Stimulated activated naive B cell treated with anti-CD40 and anti-IgM and Interleukin-4, amounts not matched to agents 10 μg/mL and 1 μg/mL and 100 μg/mL, for 72 hours (primary cell): ENCODE measurements around the gene PAK6.

ENCODE experiments used
- ATAC-seq, 2 donors: fragments of 150-1000 bp; cut with Tn5 transposase; replicated peaks; 2 replicates each; pipeline ENCODE4 v1.10.0; 2021; ENCODE audit warnings: moderate library complexity in 1 of 2
- DNase-seq: peaks from one replicate; pipeline ENCODE4 v3.0.0; 2021
- H3K27ac Mint-ChIP-seq: one replicate; pipeline ENCODE4 v1.8.0; 2022; ENCODE audit warnings: mild to moderate bottlenecking, mixed read lengths
- H3K27me3 Mint-ChIP-seq, 2 donors: one replicate each; pipeline ENCODE4 v1.8.0; 2022; ENCODE audit warnings: mixed read lengths in 2 of 2
- H3K36me3 Mint-ChIP-seq, 2 donors: one replicate each; pipeline ENCODE4 v1.8.0; 2022; ENCODE audit warnings: mixed read lengths in 2 of 2, mild to moderate bottlenecking in 1 of 2
- H3K4me1 Mint-ChIP-seq, 2 donors: one replicate each; pipeline ENCODE4 v1.8.0; 2022; ENCODE audit warnings: mixed read lengths in 2 of 2, mild to moderate bottlenecking in 1 of 2
- H3K4me3 Mint-ChIP-seq, 2 donors: one replicate each; pipeline ENCODE4 v1.8.0; 2022; ENCODE audit warnings: mild to moderate bottlenecking in 2 of 2, mixed read lengths in 2 of 2, moderate library complexity in 1 of 2
- H3K9me3 Mint-ChIP-seq, 2 donors: one replicate each; pipeline ENCODE4 v1.8.0; 2022; ENCODE audit warnings: mixed read lengths in 2 of 2, mild to moderate bottlenecking in 1 of 2

The PAK6 gene

DNA sequence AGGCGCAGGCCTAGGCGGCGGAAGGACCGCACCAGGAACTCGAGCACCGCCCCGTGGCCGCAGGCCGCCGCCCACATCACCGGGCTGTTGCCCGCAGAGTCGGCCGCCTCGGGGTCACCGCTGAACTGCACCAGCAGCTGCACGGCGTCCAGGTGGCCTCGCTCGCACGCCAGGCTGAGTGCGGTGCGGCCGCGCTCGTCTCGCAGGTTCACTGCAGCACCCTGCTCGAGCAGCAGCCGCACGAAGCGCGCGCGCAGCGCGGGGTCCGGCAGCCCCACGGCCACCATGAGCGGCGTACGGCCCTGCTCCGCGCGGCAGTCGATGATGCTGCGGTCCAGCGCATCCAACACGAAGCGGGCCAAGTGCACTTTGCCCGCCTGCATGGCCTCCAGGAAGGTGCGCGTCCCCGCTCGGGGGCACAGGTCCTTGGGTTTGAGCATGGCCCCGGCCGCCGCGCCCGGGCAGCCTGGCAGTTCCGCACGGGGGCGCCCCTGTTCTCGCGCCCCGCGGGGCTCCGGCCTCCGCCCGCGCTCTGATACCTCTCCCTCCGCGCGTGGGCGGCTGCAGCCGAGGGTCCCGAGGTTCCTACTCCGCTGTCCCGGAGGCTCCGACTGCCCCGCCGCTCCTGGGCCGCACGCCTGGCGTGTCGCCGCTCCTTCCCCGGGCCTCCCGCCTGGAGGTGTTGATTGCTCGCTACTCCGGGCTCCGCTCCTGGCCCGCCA, 43.4 kb downstream of the PAK6 start:
- peaks cover 19 to 35% of the 10 kb centered on the region in 2 donors for H3K4me1 Mint-ChIP-seq
- H3K4me3 Mint-ChIP-seq: peak overlapping the region; percentile 79 to 83
- peaks cover 29 to 38% of the 10 kb centered on the region in 2 donors for H3K27me3 Mint-ChIP-seq
- H3K27ac Mint-ChIP-seq: no peak overlapping the region
- DNase-seq: peak; percentile 27
- ATAC-seq: peak; percentile 49 to 61
- peaks cover 0 to 2% of the 10 kb centered on the region in 2 donors for H3K36me3 Mint-ChIP-seq
- no peaks in the 10 kb centered on the region for H3K9me3 Mint-ChIP-seq

DNA sequence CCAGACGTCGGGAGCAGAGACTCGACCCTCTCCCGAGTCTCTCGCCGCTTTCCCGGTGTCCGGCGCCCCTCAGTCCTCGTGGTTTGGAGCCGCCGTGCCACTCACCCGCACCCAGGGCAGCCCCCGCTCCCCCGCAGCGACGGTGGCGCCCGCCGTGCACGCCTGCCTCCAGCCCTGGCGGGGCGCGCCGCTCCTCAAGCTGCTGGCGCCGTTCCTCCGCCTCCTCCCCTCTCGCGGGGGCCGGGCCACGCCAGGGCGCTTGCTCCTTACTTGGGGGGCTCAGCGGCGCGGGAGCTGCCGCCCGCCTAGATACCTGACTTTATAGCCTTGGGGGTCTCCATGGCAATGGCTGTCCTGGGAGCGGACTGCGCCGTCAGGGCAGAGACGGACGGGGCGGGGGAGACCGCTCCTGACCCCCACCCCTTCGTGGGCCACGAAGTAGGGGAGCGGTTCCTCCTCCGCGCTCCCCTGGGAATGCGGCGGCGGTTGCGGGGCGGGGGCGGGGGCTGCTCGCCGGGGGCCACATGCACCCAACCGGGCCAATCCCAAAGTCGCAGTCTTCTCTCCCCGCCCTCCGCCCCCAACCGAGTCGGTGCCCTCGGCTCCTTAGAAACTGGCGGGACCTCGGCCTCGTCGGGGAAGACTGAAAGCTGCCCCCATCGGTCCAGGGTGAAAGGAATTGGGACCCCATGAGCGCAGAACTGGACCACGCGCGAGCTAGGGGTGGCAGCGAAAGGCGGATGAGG, 44.2 kb downstream of the PAK6 start, which contains the start of gene ANKRD63:
Gene ANKRD63, minus strand, starts transcription at position 196 of the 746 bp plus-strand sequence. CDS start 478 bp downstream, outside the sequence.
- H3K4me3 Mint-ChIP-seq: peak within 1 kb of the TSS; percentile 79 to 83
- peak; percentile 29 for DNase-seq

GRCh38 chr15:40283615-40284300, 44.9 kb downstream of the PAK6 start:
- Mint-ChIP-seq H3K4me1 (peaks cover 13 to 31% of the 10 kb centered on the region in 2 donors), H3K27me3 (peaks cover 14 to 26% of the 10 kb centered on the region in 2 donors), H3K4me3 (peak overlapping the region in 1 of 2 donors; percentile 83), H3K27ac (no peak overlapping the region), H3K9me3 (no peaks in the 10 kb centered on the region), H3K36me3 (peaks cover 4 to 11% of the 10 kb centered on the region in 2 donors)
- DNase-seq: no peak
- no peak for ATAC-seq

More for the DNA sequence above, 44.2 kb downstream of the PAK6 start, which contains the start of gene ANKRD63:
- Mint-ChIP-seq H3K4me1 (peaks cover 14 to 31% of the 10 kb centered on the region in 2 donors), H3K36me3 (peaks cover 2 to 5% of the 10 kb centered on the region in 2 donors), H3K9me3 (no peaks in the 10 kb centered on the region), H3K27me3 (peaks cover 21 to 33% of the 10 kb centered on the region in 2 donors), H3K27ac (peak within 1 kb of the TSS; percentile 81)
- peak; percentile 62 to 67 for ATAC-seq

DNA sequence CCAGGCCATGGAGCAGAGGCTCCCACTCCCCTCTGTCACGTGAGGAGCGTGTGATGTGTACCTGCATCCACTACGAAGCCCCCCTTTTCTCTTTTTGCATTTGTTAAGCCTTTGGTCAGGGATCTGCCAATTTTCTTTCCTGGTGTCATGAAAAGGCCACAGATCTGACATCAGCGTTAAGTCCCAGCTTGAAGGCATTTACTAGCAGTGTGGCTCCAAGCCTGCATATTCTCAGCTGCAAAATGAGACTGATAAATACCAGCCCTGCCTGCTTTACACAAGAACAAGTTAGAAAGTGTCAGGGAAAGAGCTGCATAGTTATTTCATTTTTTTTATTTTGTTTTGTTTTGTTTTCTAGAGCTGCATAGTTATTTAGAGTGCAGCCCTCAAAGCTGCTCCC, 46.3 kb downstream of the PAK6 start:
- peaks cover 13 to 31% of the 10 kb centered on the region in 2 donors for H3K4me1 Mint-ChIP-seq
- H3K9me3 Mint-ChIP-seq: no peaks in the 10 kb centered on the region
- no peak overlapping the region for H3K4me3 Mint-ChIP-seq
- ATAC-seq: no peak
- peaks cover 8 to 23% of the 10 kb centered on the region in 2 donors for H3K36me3 Mint-ChIP-seq
- H3K27me3 Mint-ChIP-seq: peaks cover 11 to 14% of the 10 kb centered on the region in 2 donors
- H3K27ac Mint-ChIP-seq: no peak overlapping the region
- DNase-seq: no peak

- peak in 1 of 2 donors; percentile 8 for ATAC-seq
- peaks cover 13 to 31% of the 10 kb centered on the region in 2 donors for H3K4me1 Mint-ChIP-seq
- H3K4me3 Mint-ChIP-seq: no peak overlapping the region
- peaks cover 6 to 9% of the 10 kb centered on the region in 2 donors for H3K27me3 Mint-ChIP-seq
- no peak for DNase-seq
- peaks cover 8 to 25% of the 10 kb centered on the region in 2 donors for H3K36me3 Mint-ChIP-seq
- H3K27ac Mint-ChIP-seq: no peak overlapping the region
- no peaks in the 10 kb centered on the region for H3K9me3 Mint-ChIP-seq
Measured at GRCh38 chr15:40285554-40286011, 46.7 kb downstream of the PAK6 start.

DNA sequence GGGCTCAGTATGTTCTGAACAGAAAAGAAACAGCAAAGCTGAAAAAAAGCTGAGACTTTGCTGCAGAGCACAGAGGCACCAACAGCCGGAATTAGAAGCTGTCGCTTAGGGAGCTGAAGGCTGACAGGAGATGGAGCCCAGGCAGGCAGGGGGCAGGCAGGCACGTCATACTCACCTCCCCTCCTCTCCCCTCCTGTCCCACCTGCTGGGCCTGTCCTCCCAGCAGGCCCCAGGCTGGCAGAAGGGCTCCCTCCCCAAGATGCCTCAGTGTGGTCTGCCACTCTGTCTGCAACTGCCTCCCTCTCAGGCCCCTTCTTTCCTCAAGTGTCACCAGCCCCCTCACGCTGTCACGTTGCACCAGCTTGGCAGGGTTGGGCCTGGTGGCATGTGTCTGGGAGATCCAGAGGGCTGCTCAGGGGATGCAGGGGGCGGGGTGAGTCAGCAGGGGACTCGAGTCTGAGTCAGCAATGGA, 47.2 kb downstream of the PAK6 start:
- Mint-ChIP-seq H3K4me3 (no peak overlapping the region), H3K27me3 (peaks cover 2 to 4% of the 10 kb centered on the region in 2 donors), H3K36me3 (peaks cover 8 to 26% of the 10 kb centered on the region in 2 donors), H3K9me3 (no peaks in the 10 kb centered on the region), H3K27ac (peak overlapping the region; percentile 28), H3K4me1 (peaks cover 11 to 28% of the 10 kb centered on the region in 2 donors)
- DNase-seq: no peak
- no peak for ATAC-seq

DNA sequence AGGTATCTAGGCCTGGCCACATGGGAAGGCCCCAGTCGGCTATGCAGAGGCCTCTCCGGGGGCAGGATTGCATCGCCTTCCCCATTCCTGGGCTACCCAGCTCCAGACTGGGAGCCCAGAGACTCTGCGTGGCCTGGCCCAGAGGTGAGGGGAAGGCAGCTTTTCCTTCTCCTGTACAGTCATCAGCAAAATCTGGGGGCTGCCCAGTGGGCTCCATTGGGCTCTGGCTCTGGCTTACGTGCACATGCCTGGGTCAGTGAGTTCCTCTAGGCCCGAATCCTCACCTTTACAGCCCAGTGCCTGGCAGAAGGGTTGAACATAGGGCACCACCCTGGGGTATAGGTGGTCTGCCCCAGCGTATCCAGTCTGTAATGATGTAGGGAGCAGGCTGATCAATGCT, 47.9 kb downstream of the PAK6 start:
- no peaks in the 10 kb centered on the region for H3K9me3 Mint-ChIP-seq

DNA sequence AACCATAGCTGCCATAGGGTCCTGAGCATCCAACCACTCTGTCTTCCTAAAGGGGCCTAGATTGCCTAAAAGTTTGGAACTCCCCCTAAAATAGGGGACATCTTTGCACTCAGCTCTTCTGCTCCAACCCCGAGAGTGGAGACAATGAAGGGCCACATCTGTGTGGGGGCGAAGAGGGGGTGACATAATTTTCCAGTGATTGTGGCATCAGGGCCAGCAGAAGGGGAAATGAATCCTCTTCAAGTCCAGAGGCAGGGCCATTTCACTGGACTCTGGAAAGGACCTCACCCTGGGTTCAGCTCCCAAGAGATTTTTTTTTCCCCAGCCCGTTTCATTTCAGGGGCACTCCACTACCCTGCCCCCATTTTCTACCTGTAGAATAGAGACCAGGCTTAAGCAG, 48.6 kb downstream of the PAK6 start:
- ATAC-seq (no peak), DNase-seq (no peak)
- Mint-ChIP-seq H3K4me3 (no peak overlapping the region), H3K9me3 (no peaks in the 10 kb centered on the region), H3K27ac (no peak overlapping the region), H3K27me3 (no peaks in the 10 kb centered on the region), H3K36me3 (peaks cover 8 to 26% of the 10 kb centered on the region in 2 donors), H3K4me1 (peaks cover 11 to 25% of the 10 kb centered on the region in 2 donors)

More for the DNA sequence above, 47.9 kb downstream of the PAK6 start:
- no peak for ATAC-seq
- H3K4me1 Mint-ChIP-seq: peaks cover 11 to 25% of the 10 kb centered on the region in 2 donors
- DNase-seq: no peak
- no peaks in the 10 kb centered on the region for H3K27me3 Mint-ChIP-seq
- no peak overlapping the region for H3K4me3 Mint-ChIP-seq
- H3K27ac Mint-ChIP-seq: no peak overlapping the region
- peaks cover 8 to 26% of the 10 kb centered on the region in 2 donors for H3K36me3 Mint-ChIP-seq

DNA sequence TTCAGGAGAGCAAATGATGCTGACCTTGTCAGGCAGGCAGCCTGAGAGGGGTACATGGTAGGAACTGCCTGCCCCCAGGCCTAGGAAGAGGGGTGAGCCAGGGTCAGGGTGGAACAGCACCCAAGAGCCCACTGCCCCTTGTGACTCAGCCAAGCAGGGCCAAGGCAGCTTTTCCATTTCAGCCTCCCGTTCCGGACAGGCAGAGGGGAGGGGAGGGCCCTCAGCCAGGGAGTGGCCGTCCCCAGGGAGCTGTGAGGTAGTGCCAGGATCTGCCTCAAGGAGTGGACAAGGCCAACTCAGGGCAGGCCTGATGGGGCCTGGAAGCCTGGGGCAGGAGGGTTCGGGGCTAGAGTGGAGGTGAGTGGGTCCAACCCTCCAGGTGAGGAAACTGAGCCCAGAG, 49.1 kb downstream of the PAK6 start:
- Mint-ChIP-seq H3K9me3 (no peaks in the 10 kb centered on the region), H3K36me3 (peaks cover 7 to 29% of the 10 kb centered on the region in 2 donors), H3K4me1 (peaks cover 11 to 21% of the 10 kb centered on the region in 2 donors), H3K4me3 (no peak overlapping the region), H3K27me3 (no peaks in the 10 kb centered on the region), H3K27ac (no peak overlapping the region)
- no peak for ATAC-seq
- no peak for DNase-seq

GRCh38 chr15:40289140-40289775, 50.4 kb downstream of the PAK6 start:
- Mint-ChIP-seq H3K27ac (peak overlapping the region; percentile 7), H3K36me3 (peaks cover 11 to 37% of the 10 kb centered on the region in 2 donors), H3K27me3 (no peaks in the 10 kb centered on the region)

GRCh38 chr15:40290545-40290917, 51.7 kb downstream of the PAK6 start:
- no peaks in the 10 kb centered on the region for H3K27me3 Mint-ChIP-seq
- peaks cover 14 to 43% of the 10 kb centered on the region in 2 donors for H3K36me3 Mint-ChIP-seq
- no peak overlapping the region for H3K4me3 Mint-ChIP-seq
- DNase-seq (no peak), ATAC-seq (no peak)
- peaks cover 5 to 6% of the 10 kb centered on the region in 2 donors for H3K4me1 Mint-ChIP-seq
- no peak overlapping the region for H3K27ac Mint-ChIP-seq
- no peaks in the 10 kb centered on the region for H3K9me3 Mint-ChIP-seq

More at GRCh38 chr15:40289140-40289775, 50.4 kb downstream of the PAK6 start:
- peaks cover 6 to 12% of the 10 kb centered on the region in 2 donors for H3K4me1 Mint-ChIP-seq
- no peak for ATAC-seq
- H3K9me3 Mint-ChIP-seq: no peaks in the 10 kb centered on the region
- no peak overlapping the region for H3K4me3 Mint-ChIP-seq
- no peak for DNase-seq

- peaks cover 0 to 4% of the 10 kb centered on the region in 2 donors for H3K4me1 Mint-ChIP-seq
- no peak overlapping the region for H3K27ac Mint-ChIP-seq
- ATAC-seq (no peak), DNase-seq (no peak)
- peaks cover 14 to 45% of the 10 kb centered on the region in 2 donors for H3K36me3 Mint-ChIP-seq
- H3K27me3 Mint-ChIP-seq: no peaks in the 10 kb centered on the region
- no peak overlapping the region for H3K4me3 Mint-ChIP-seq
- H3K9me3 Mint-ChIP-seq: no peaks in the 10 kb centered on the region
Measured at GRCh38 chr15:40290918-40291574, 52.2 kb downstream of the PAK6 start.

- H3K27ac Mint-ChIP-seq: no peak overlapping the region
- no peak for ATAC-seq
- H3K9me3 Mint-ChIP-seq: no peaks in the 10 kb centered on the region
- no peak for DNase-seq
- peaks cover 17 to 53% of the 10 kb centered on the region in 2 donors for H3K36me3 Mint-ChIP-seq
- H3K4me3 Mint-ChIP-seq: no peak overlapping the region
- no peaks in the 10 kb centered on the region for H3K27me3 Mint-ChIP-seq
- peaks cover 0 to 4% of the 10 kb centered on the region in 2 donors for H3K4me1 Mint-ChIP-seq
Measured at GRCh38 chr15:40292246-40292645, 53.4 kb downstream of the PAK6 start.
